Measurements from ENCODE around the gene NOTCH1. TPM values are rescaled to one million over a fixed set of nuclear protein-coding genes. Genes with fewer than 3 reads are reported as not detected.

Gene NOTCH1
- total and polyA plus RNA-seq, 2 of the 13 experiments (the other 11 are each of a cell fraction or from before 2014, with no cell fraction given): 0.09 to 0.35 TPM

- TF ChIP-seq, protein P1, sequence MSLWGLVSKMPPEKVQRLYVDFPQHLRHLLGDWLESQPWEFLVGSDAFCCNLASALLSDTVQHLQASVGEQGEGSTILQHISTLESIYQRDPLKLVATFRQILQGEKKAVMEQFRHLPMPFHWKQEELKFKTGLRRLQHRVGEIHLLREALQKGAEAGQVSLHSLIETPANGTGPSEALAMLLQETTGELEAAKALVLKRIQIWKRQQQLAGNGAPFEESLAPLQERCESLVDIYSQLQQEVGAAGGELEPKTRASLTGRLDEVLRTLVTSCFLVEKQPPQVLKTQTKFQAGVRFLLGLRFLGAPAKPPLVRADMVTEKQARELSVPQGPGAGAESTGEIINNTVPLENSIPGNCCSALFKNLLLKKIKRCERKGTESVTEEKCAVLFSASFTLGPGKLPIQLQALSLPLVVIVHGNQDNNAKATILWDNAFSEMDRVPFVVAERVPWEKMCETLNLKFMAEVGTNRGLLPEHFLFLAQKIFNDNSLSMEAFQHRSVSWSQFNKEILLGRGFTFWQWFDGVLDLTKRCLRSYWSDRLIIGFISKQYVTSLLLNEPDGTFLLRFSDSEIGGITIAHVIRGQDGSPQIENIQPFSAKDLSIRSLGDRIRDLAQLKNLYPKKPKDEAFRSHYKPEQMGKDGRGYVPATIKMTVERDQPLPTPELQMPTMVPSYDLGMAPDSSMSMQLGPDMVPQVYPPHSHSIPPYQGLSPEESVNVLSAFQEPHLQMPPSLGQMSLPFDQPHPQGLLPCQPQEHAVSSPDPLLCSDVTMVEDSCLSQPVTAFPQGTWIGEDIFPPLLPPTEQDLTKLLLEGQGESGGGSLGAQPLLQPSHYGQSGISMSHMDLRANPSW (CRISPR knock-in tag; IDR thresholded peaks at IDR 0.05; ENCODE audit: borderline replicate concordance): no peak
- TF ChIP-seq ZNF234 (CRISPR knock-in tag; conservative IDR thresholded peaks at IDR 0.05) (no peak), ZFP82 (CRISPR knock-in tag; IDR thresholded peaks at IDR 0.05; ENCODE audit: borderline replicate concordance) (no peak), RAD21 (CRISPR knock-in tag; IDR thresholded peaks at IDR 0.05) (no peak), DMAP1 (CRISPR knock-in tag; IDR thresholded peaks at IDR 0.05) (peak; percentile 87), MTERF4 (CRISPR knock-in tag; IDR thresholded peaks at IDR 0.05) (peak; percentile 45; the same call in 1 of the 2 replicates), XRCC5 (optimal IDR thresholded peaks at IDR 0.05; ENCODE audit: low read length) (no peak), MED1 (CRISPR knock-in tag; IDR thresholded peaks at IDR 0.05) (peak; percentile 29; the same call in 1 of the 2 replicates), CCAR2 (optimal IDR thresholded peaks at IDR 0.05; ENCODE audit: low read depth, low read length) (no peak), KDM6A (CRISPR knock-in tag; IDR thresholded peaks at IDR 0.05; ENCODE audit: low read depth) (no peak), THRA (CRISPR knock-in tag; IDR thresholded peaks at IDR 0.05; ENCODE audit: borderline replicate concordance) (no peak), ZNF660 (CRISPR knock-in tag; IDR thresholded peaks at IDR 0.05; ENCODE audit: borderline replicate concordance, low read depth) (no peak), ZNF354B (CRISPR knock-in tag; IDR thresholded peaks at IDR 0.05) (0 out of 2 replicates have a peak, but pooled peaks have one; percentile 33), ZSCAN21 (CRISPR knock-in tag; IDR thresholded peaks at IDR 0.05; ENCODE audit: borderline replicate concordance) (peak; percentile 29; the same call in 1 of the 2 replicates), ZSCAN22 (CRISPR knock-in tag; IDR thresholded peaks at IDR 0.05) (no peak), PAX8 (CRISPR knock-in tag; IDR thresholded peaks at IDR 0.05; ENCODE audit: borderline replicate concordance) (no peak), ZNF501 (CRISPR knock-in tag; IDR thresholded peaks at IDR 0.05) (no peak), ZBTB7B (CRISPR knock-in tag; IDR thresholded peaks at IDR 0.05) (peak; percentile 61; the same call in 1 of the 2 replicates), ZMAT3 (CRISPR knock-in tag; conservative IDR thresholded peaks at IDR 0.05) (peak; percentile 51; the same call in 1 of the 2 replicates), SP1 (IDR thresholded peaks at IDR 0.05) (no peak), SP1 (CRISPR knock-in tag; IDR thresholded peaks at IDR 0.05) (no peak), ZMAT5 (CRISPR knock-in tag; IDR thresholded peaks at IDR 0.05; ENCODE audit: borderline replicate concordance, low read depth) (no peak)
- TF ChIP-seq, protein P2, sequence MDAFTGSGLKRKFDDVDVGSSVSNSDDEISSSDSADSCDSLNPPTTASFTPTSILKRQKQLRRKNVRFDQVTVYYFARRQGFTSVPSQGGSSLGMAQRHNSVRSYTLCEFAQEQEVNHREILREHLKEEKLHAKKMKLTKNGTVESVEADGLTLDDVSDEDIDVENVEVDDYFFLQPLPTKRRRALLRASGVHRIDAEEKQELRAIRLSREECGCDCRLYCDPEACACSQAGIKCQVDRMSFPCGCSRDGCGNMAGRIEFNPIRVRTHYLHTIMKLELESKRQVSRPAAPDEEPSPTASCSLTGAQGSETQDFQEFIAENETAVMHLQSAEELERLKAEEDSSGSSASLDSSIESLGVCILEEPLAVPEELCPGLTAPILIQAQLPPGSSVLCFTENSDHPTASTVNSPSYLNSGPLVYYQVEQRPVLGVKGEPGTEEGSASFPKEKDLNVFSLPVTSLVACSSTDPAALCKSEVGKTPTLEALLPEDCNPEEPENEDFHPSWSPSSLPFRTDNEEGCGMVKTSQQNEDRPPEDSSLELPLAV (CRISPR knock-in tag; conservative IDR thresholded peaks at IDR 0.05; ENCODE audit: low read depth): no peak
Measured at GRCh38 chr9:136484153-136485048, 61.4 kb downstream of the NOTCH1 start (continued).
